Fibroblast of skin of right quadriceps (primary cell): ENCODE data around the gene RBMS1.

Experiments
- DNase-seq: peaks from one replicate; pipeline ENCODE4 v3.0.0-alpha.2; 2013

Gene RBMS1

DNA sequence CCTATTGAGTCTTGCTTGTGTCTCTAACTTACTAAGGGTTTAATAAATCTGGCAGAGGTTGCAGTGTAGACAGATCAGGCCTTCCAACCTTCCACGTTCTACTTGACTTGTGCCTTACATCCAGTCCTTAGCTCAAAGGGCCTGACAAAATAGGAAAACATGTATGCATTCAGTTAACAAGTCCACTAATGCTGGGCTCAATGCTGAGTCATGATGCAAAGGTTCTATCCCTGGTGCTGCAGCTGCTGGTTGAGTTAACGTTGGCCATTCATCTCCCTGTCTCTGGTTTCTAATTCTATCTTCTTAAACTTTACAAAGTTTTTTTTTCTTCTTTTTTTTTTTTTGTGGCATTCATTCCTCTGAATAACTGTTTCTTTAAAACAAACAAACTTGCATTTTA lies 247.3 kb downstream of the RBMS1 start:
- no peak for DNase-seq

DNA sequence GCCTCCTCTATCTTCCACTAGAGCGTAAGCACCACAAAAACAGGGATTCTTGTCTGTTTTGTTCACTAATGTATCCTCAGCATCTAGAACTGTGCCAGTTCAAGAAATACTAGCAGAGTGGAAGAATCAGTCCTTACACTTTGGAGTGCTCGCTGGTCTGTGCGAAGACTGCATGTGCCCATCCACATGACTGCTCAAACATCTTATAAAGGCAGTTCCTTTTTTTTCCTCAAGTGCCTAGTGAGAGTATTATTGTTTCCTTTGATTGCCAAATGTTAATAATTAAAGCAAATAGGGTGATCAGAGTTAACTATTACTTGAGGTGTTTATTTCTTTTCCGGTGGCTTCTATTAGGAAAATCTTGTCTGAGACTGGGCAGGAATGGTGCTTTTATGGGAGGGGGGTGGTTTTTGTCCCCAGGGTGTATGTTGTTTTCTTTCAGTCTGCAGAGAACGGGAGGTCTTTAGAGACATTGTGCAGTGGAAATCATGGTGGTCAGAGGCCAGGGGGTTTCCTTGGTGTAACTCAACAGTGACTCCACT lies 247.9 kb downstream of the RBMS1 start:
- DNase-seq = no peak

DNA sequence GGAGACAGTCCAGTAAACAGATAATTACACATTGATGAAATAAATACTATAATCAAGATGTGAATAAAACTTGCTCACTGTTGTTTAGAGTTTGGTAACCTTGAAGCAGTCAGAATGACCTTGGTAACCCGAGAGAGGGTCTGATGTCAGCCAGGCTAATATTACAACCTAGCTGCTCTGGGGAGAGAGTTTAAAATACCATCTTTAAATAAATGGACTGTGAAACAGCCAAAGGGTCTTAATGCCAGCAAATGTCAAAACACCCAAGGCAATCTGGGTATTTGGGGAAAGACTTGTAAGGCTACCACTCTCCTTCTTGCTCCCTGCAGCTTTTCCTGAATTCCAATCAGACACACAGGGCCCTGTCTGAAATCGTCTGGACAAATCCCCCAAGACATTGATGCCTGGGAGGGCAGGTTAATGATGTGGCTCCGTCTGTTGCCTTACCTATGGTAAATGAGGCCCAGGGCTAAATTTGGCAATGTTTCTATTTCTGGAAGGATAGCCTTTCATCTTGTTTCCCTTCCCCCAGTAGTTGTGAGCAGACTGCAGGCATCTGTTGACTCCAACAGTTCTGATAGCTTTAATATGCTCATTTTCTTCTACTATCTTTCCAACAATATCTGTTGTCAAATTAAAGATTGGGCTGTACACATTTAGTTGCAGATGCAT lies 250.6 kb downstream of the RBMS1 start:
- DNase-seq = no peak

DNA sequence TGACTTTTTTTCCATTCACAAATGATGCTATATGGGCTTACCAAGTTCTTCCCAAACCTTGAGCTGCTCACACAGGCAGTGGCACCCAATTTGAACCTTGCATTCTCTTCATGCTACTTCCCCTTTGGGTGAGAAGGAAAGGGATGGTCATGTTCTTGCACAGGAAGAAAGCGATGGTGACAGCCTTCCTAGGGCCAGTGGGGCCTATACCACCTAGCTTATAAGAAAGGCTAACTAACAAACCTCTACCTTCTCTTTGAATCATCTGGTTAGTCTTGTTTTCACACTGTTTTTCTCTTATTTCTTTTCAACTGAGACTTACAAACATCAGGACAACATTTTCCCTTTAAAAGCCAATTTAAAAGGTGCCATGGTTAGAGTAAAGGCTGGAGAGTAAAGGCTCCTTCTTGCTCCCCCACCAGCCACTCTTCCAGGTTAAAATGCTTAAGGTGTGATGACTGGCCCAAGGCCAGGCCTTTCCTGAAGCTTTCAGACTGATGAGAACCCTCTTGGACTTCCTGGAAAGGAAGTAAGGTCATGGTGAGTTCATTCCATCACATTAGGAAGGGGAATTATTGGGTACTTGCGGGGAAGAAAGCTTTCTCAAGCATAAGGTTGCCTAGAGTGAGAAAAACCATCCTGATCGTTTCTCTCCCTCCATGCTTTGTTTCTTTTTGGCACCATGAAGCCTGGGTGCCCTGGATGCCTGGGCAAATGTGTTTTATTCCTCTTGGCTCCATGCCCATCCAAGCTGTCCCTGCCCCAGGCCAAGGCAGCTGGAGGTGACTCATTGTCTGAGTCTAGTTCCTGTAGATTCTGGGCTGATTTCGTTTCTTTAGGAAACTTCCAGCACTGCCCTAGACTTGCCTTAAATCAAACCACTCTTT lies 252.1 kb downstream of the RBMS1 start:
- DNase-seq = peak; percentile 74

DNA sequence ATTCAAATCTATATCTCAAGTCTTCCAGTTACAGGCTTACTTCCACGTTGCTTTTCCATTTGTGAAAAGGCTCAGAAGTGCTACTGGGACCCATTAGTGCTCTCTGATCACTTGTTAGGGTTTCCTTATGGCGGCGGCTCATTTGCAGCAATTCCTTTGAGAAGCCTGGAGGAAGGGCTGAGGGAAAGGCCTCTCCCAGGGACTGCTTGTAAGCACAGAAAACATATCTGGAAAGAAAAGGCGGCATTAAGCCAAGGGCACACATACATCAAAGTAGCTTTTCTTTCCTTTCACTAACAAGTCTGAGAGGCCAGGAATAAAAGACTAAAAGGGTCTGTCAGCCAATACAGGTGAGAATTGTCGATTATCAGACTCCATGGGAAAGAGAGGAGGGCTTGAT lies 254.2 kb downstream of the RBMS1 start:
- DNase-seq = no peak

DNA sequence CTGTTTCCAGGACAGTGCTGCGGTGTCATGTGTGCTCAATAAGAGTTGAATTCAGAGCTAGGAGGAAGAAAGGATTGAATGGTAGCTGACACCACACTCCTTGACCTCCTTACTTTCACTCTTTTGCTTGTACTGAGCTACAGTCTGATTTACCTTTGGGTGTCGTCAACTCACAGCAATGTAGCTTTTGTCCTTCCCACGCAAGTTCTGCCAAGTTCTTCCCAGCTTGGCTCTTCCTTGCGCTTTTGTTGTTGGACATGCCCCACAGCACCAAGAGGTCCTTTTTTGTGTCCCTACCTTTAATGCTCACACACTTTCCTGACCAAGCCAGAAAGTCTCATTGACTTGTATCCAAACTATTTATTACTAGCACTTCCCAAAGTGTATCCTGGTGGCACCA lies 255.2 kb downstream of the RBMS1 start:
- no peak for DNase-seq

DNA sequence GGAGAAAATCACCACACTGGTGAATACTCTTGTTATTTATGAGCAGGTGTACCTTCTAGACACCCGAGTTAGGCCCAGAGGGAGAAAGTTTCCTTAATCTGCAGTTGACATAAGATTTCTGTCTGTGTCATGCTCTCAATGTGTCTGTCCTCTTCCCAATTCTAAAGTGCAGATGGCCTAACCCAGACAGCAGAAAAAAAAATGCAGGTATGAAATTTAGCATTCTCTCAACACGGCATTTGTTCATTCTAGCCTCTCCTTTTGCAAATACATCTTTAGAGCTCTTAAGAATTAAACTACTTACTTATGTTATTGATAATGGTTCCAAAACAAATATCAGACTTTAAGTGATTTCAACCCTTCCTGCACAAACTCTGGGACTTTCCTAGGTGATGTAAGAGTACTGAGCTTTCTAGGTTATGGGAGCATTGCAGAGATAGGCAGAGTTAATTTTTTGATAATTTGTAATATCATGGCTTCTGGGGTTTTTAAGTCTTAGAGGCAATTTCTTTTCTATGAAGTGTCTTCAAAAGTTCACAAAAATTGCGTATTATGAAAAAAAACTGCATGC lies 260.6 kb downstream of the RBMS1 start:
- DNase-seq = no peak

DNA sequence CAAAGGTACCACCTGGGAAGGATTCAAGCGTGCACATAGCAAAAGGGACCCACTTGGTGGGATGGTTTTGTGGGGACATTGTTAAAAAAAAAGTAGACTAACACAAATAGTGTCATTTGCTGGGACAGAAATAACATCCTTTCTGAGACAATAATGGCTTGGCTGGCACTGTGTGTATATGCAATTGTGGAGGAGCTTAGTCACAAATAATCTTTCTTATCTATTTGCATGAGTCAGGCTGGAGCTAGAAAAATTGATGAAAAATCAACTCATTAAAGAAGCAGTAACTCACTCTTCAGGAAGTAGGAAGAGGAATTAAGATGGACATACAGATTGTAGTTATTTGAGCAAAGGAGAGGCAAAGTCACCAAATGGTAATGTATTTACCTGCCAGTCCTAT lies 264.0 kb downstream of the RBMS1 start:
- DNase-seq = peak; percentile 53

- peak; percentile 89 for DNase-seq
Observed at GRCh38 chr2:160228141-160228917, 265.3 kb downstream of the RBMS1 start.

GRCh38 chr2:160227293-160227915 lies 266.2 kb downstream of the RBMS1 start:
- peak; percentile 43 for DNase-seq

DNA sequence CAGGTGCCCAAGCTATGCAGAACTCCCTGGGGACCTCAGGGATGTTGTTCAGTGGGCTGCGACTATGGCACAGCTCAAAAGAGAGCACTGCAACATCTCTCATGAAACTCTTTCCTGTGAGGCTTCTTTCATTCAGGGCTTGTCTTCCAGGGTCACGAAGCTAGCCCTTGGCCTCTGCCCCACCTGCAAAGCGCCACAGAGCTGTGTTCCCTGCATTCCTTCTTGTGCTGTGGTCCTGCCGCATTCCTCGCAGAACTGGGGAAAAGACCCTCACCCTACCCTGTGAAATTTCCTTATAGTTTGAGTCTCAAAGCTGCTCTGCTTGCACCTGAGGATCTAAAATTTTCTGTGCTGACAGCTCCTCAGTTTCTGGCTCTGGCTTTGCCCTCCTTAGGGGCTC lies 267.2 kb downstream of the RBMS1 start:
- DNase-seq = no peak

GRCh38 chr2:160225722-160226121 lies 267.9 kb downstream of the RBMS1 start:
- DNase-seq = no peak

GRCh38 chr2:160224507-160224906 lies 269.1 kb downstream of the RBMS1 start:
- DNase-seq = no peak

DNA sequence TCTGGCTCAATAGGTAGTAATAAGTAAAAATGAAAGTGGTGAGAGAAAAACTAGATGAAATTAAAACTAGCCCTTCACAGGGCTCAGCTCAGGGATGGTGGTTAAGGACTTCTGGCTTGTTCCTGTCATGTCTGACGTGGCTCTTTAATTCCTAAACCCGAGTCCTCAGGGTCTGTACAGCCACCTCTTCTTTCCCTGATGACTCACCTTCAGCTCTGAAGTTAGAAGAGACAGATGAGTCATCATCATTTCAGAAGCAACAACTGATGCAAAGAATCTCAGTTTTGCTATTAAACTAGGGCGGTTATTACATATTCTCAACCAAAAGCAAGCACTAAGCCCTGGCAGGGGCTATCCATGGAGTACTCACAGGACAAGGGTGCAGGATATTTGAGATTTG lies 269.5 kb downstream of the RBMS1 start:
- DNase-seq = peak; percentile 97

DNA sequence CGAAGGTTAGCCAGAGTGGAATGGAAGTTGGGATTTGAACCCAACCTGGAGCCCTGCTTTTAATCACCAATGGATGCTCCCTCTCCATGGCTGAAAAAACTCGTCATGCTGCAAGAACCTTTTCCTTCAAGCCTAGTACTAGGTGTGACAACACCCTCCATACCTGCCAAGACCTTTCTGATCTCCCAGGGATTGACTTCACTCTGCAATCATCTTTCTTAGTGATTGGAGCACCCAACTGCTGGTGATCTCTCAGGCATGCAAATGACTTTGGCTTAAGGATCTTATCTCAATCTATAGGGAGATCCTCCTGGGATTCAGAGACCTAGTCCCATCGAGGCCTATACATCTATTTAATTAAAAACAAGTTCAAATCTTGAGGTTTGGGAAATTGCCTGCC lies 270.0 kb downstream of the RBMS1 start:
- DNase-seq = no peak

DNA sequence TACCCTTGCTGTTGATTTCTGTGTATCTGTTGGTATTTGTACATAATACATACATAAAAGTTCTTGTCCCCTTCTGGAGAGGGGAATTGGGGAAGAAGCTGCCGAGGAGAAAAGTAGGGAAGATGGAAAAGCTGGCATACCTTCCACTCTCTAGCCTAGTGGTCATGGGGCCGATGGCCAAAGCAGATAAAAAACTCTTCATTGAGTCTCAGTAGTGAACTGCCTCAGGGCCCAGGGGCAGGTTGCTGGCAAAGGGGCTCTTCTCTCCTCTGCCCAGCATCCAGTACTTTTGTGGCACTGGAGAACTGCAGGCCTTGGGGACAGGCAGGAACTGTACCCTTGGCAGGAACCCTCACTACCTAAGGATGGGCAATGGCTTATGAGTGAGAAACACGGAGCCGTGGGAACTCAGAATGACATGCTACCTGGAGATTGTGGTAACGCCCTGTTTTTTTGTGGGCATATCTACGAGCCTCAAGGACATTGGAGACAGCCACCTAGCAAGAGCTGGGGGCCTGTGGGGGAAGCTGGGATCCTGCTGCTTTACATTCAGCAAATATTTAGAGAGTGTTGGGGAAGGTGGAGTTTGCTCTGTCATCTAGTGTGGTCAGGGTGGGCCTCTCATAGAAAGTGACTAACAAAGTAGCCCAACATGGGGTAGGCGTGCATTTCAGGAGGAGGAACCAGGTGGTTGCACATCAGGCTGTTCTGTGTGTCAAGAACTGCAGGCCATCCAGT lies 270.9 kb downstream of the RBMS1 start:
- DNase-seq = no peak
